A549 (cell line): ENCODE measurements around the gene ANAPC7.

Experiments used
- CHD4 ChIP-seq: fragments of 200-600 bp; sonication (generic); IDR thresholded peaks from 2 replicates; pipeline ENCODE4 v1.6.1; 2016; ENCODE audit warnings: antibody characterized with exemption, mild to moderate bottlenecking, borderline replicate concordance
- CTCF ChIP-seq: fragments of >200 bp; sonication (Bioruptor Twin); formaldehyde crosslinking; IDR thresholded peaks from 3 replicates; pipeline ENCODE4 v1.5.1; 2016
- PHF8 ChIP-seq: fragments of 200-600 bp; sonication (generic); IDR thresholded peaks from 2 replicates; pipeline ENCODE4 v1.6.1; 2016; ENCODE audit warnings: low read depth, mild to moderate bottlenecking, antibody characterized with exemption, moderate library complexity, borderline replicate concordance
- REST ChIP-seq: fragments of 200-600 bp; sonication (generic); IDR thresholded peaks from 2 replicates; pipeline ENCODE4 v1.6.1; 2016; ENCODE audit warnings: antibody characterized with exemption, mild to moderate bottlenecking, moderate library complexity

- TF ChIP-seq CHD4: no peak
- TF ChIP-seq CTCF: no peak
- no peak for TF ChIP-seq REST
- TF ChIP-seq PHF8: peak; percentile 54
Measured at GRCh38 chr12:110403976-110404682, 621 bp upstream of the ANAPC7 start.
